Ishikawa (cell line): ENCODE results near the gene ZNF584.

Experiments used
- CEBPB ChIP-seq: IDR thresholded peaks from 2 replicates; pipeline ENCODE4 v1.6.1; 2012
- CREB1 ChIP-seq: IDR thresholded peaks from 2 replicates; pipeline ENCODE4 v1.6.1; 2012; ENCODE audit warnings: low read depth
- EGR1 ChIP-seq: IDR thresholded peaks from 2 replicates; pipeline ENCODE4 v1.6.1; 2012
- EP300 ChIP-seq: IDR thresholded peaks from 2 replicates; pipeline ENCODE4 v1.6.1; 2012; ENCODE audit warnings: borderline replicate concordance
- FOXM1 ChIP-seq: IDR thresholded peaks from 2 replicates; pipeline ENCODE4 v1.6.1; 2012; ENCODE audit warnings: low read depth, borderline replicate concordance
- RAD21 ChIP-seq: IDR thresholded peaks from 2 replicates; pipeline ENCODE4 v1.6.1; 2012; ENCODE audit warnings: low read depth
- TAF1 ChIP-seq: IDR thresholded peaks from 2 replicates; pipeline ENCODE4 v1.6.1; 2012; ENCODE audit warnings: low read depth, mild to moderate bottlenecking
- TCF12 ChIP-seq: IDR thresholded peaks from 2 replicates; pipeline ENCODE4 v1.6.1; 2012; ENCODE audit warnings: low read depth
- TEAD4 ChIP-seq: IDR thresholded peaks from 2 replicates; pipeline ENCODE4 v1.6.1; 2012
- YY1 ChIP-seq: IDR thresholded peaks from 2 replicates; pipeline ENCODE4 v1.6.1; 2012; ENCODE audit warnings: low read depth
- ZBTB7A ChIP-seq: IDR thresholded peaks from 2 replicates; pipeline ENCODE4 v1.6.1; 2012; ENCODE audit warnings: low read depth
- TF ChIP-seq, protein P1 (sequence below): IDR thresholded peaks from 2 replicates; pipeline ENCODE4 v1.6.1; 2012; ENCODE audit warnings: low read depth, mild to moderate bottlenecking
- TF ChIP-seq, protein P2 (sequence below): IDR thresholded peaks from 2 replicates; pipeline ENCODE4 v1.6.1; 2012
- TF ChIP-seq, protein P3 (sequence below): IDR thresholded peaks from 2 replicates; pipeline ENCODE4 v1.6.1; 2012

DNA sequence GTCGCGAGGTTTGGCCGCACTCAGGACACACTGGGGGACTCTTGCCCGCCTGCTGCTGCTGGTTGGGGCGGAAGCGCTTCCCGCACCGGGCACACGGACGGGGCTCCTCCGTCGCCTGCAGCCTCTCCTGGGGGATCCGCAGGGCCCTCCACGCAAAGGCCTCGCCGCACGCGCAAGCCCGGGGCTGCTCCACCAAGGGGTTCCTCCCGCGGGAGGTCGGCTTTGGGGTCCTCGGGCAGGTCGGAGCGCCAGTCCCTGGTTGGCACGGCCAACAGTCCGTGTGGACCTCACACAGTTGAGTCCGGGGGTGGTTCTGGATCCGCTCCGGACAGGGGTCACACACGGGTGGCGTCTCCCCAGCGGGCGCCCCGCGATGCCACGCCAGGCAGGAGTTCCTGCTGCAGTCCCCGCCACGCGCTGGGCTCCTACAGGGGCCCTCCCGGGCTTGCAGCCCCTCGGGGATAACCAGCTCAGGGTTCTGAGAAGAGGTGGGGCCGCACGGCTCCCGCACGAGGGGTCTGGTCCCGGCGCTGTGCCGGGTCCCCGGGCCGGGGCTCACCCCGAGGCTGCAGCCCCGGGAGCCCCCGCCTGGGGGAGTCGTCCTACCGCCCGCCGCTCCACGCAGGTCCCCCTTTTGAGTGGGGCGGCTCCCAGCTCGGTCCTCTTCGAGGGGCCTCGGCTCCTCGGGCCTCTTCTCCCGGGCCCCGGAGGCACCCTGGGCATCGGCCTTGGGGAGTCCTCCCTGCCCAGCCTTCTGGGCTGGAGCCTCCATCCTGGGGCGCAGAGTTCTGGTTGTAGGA, 39.7 kb upstream of the ZNF584 start:
- no peak for TF ChIP-seq YY1
- no peak for TF ChIP-seq EP300
- TF ChIP-seq, protein P1, sequence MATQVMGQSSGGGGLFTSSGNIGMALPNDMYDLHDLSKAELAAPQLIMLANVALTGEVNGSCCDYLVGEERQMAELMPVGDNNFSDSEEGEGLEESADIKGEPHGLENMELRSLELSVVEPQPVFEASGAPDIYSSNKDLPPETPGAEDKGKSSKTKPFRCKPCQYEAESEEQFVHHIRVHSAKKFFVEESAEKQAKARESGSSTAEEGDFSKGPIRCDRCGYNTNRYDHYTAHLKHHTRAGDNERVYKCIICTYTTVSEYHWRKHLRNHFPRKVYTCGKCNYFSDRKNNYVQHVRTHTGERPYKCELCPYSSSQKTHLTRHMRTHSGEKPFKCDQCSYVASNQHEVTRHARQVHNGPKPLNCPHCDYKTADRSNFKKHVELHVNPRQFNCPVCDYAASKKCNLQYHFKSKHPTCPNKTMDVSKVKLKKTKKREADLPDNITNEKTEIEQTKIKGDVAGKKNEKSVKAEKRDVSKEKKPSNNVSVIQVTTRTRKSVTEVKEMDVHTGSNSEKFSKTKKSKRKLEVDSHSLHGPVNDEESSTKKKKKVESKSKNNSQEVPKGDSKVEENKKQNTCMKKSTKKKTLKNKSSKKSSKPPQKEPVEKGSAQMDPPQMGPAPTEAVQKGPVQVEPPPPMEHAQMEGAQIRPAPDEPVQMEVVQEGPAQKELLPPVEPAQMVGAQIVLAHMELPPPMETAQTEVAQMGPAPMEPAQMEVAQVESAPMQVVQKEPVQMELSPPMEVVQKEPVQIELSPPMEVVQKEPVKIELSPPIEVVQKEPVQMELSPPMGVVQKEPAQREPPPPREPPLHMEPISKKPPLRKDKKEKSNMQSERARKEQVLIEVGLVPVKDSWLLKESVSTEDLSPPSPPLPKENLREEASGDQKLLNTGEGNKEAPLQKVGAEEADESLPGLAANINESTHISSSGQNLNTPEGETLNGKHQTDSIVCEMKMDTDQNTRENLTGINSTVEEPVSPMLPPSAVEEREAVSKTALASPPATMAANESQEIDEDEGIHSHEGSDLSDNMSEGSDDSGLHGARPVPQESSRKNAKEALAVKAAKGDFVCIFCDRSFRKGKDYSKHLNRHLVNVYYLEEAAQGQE = no peak
- TF ChIP-seq TAF1 = no peak
- TF ChIP-seq CEBPB = no peak
- no peak for TF ChIP-seq TEAD4
- TF ChIP-seq, protein P2, sequence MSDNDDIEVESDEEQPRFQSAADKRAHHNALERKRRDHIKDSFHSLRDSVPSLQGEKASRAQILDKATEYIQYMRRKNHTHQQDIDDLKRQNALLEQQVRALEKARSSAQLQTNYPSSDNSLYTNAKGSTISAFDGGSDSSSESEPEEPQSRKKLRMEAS = no peak
- TF ChIP-seq TCF12 = no peak
- TF ChIP-seq EGR1 = no peak
- no peak for TF ChIP-seq RAD21
- TF ChIP-seq ZBTB7A = no peak
- TF ChIP-seq, protein P3, sequence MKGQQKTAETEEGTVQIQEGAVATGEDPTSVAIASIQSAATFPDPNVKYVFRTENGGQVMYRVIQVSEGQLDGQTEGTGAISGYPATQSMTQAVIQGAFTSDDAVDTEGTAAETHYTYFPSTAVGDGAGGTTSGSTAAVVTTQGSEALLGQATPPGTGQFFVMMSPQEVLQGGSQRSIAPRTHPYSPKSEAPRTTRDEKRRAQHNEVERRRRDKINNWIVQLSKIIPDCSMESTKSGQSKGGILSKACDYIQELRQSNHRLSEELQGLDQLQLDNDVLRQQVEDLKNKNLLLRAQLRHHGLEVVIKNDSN = no peak
- no peak for TF ChIP-seq CREB1
- TF ChIP-seq FOXM1 = no peak
